ENCODE results near the gene GGN.
"Not testable (repeated sequence)": the region's sequence is repeated elsewhere in the genome, so short reads cannot be mapped to it uniquely, and the experiment has no call there.

Gene GGN

GRCh38 chr19:38386300-38386970, 1.4 kb downstream of the GGN start:
- no peak for DNase-seq

- DNase-seq, result no peak
Observed at GRCh38 chr19:38385804-38386257, 2.0 kb downstream of the GGN start.

- DNase-seq, result no peak
Observed at GRCh38 chr19:38385057-38385803, 2.6 kb downstream of the GGN start.

GRCh38 chr19:38384209-38385027, 3.4 kb downstream of the GGN start:
- DNase-seq, result no peak

- DNase-seq, result no peak
Observed at GRCh38 chr19:38383743-38384142, 4.1 kb downstream of the GGN start.

GRCh38 chr19:38383184-38383583, 4.7 kb downstream of the GGN start:
- DNase-seq, result no peak

- no peak for DNase-seq
Observed at GRCh38 chr19:38381138-38381537, 6.7 kb downstream of the GGN start.

- no peak for DNase-seq
Observed at GRCh38 chr19:38378866-38379265, 9.0 kb downstream of the GGN start.

GRCh38 chr19:38377052-38377451, 10.8 kb downstream of the GGN start:
- DNase-seq, result no peak

GRCh38 chr19:38376576-38376975, 11.3 kb downstream of the GGN start:
- DNase-seq, result no peak

- no peak for DNase-seq
Observed at GRCh38 chr19:38375748-38376147, 12.1 kb downstream of the GGN start.

GRCh38 chr19:38375098-38375493, 12.7 kb downstream of the GGN start:
- no peak for DNase-seq

GRCh38 chr19:38374332-38375097, 13.3 kb downstream of the GGN start, which contains the start of gene PSMD8:
Gene PSMD8, plus strand, starts transcription at chr19:38374571. Its CDS starts 31 bp downstream, at chr19:38374602.
- peak; percentile 99 for DNase-seq

- DNase-seq, result no peak
Observed at GRCh38 chr19:38373907-38374331, 13.9 kb downstream of the GGN start.

- no peak for DNase-seq
Observed at GRCh38 chr19:38371081-38371480, 16.8 kb downstream of the GGN start.

GRCh38 chr19:38370299-38370698, 17.5 kb downstream of the GGN start:
- DNase-seq, result no peak

- DNase-seq, result no peak
Observed at GRCh38 chr19:38369584-38369983, 18.2 kb downstream of the GGN start.

GRCh38 chr19:38367041-38367440, 20.8 kb downstream of the GGN start:
- DNase-seq, result no peak

- DNase-seq, result not testable (repeated sequence)
Observed at GRCh38 chr19:38362946-38363688, 24.7 kb downstream of the GGN start.

GRCh38 chr19:38362076-38362945, 25.5 kb downstream of the GGN start:
- peak; percentile 50 for DNase-seq

GRCh38 chr19:38361633-38362075, 26.2 kb downstream of the GGN start:
- peak; percentile 58 for DNase-seq
